GM12873 (cell line): ENCODE measurements around the gene FBXW7.

ENCODE experiments used
- TF ChIP-seq, protein P1 (sequence below): IDR thresholded peaks from 2 replicates; pipeline ENCODE4 v1.5.1; 2012; ENCODE audit warnings: low read depth, mild to moderate bottlenecking, moderate library complexity, low read length, control low read depth; ENCODE audit not compliant: insufficient read depth; ENCODE audit errors: missing control alignments

FBXW7 gene

DNA sequence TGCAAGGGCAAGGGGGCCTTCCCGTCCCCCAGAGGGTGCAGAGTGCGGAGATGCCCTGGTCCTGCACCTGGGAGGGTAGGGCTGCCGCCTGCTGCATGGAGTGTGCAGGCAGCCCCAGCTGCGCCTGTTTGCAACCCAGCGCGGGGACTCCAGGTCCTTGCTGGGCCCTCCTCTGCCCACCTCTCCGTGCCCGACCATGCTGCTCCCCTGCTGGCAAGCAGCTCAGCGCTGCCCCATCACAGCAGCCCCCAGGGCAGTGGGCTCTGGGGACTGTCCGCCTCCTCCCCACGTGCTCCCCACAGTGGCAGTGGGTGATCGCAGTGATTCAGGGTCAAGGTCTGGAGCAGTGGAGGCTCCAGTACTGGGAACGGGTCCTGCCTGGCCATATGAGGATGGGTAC, 5.0 kb upstream of the FBXW7 start:
- TF ChIP-seq, protein P1, sequence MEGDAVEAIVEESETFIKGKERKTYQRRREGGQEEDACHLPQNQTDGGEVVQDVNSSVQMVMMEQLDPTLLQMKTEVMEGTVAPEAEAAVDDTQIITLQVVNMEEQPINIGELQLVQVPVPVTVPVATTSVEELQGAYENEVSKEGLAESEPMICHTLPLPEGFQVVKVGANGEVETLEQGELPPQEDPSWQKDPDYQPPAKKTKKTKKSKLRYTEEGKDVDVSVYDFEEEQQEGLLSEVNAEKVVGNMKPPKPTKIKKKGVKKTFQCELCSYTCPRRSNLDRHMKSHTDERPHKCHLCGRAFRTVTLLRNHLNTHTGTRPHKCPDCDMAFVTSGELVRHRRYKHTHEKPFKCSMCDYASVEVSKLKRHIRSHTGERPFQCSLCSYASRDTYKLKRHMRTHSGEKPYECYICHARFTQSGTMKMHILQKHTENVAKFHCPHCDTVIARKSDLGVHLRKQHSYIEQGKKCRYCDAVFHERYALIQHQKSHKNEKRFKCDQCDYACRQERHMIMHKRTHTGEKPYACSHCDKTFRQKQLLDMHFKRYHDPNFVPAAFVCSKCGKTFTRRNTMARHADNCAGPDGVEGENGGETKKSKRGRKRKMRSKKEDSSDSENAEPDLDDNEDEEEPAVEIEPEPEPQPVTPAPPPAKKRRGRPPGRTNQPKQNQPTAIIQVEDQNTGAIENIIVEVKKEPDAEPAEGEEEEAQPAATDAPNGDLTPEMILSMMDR, result no peak

DNA sequence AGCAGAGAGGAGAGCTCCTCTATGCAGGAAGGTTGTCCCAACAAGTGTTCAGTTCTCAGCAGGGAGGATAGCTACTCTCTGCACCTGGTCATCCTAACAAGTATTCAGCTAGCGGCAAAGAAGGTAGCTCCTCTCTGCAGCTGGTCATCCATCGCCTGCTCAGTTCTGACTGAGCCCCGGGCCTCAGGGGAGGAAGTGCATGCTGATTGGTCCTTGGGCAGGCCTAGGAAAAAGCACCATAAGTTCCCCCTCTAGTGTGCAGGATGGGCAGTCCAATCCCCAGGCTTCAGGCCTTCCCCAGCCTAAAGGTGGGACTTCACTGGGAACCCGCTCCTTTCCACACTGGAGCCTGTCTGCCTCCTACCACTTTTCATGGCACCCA, 4.4 kb upstream of the FBXW7 start:
- TF ChIP-seq, protein P1, result no peak

DNA sequence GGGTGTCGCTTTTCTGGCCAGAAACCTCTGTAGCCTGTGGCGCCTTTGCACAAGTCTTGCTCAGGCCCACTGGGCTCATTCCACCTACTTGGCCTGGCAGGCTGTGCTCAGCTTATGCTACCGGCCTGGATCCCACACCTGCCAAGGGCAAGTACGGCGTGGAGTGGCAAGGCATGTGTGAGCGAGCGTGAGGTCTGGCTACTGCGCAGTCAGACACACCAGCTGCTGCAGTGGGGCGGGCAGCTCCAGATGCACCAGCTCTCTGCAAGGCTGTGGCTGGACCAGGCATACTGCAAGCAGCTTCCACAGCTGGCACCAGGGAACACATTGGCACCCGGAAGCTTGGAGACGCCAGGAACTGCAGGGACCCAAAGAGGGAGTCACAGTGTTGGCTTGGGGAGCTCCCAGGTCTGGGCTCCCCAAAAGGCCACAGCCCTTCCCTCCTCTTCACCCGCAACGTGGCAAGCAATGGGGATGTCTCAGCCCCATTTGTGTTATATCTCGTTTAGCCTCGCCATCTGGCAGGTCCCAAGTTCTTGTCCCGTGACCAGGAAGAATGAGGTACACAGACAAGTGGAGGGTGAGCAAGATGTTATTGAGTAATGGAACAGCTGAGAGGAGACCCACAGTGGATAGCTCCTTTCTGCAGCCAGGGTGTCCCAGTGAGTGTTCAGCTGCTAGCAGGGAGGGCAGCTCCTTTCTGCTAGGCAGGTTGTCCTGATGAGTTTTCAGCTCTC, 3.8 kb upstream of the FBXW7 start:
- TF ChIP-seq, protein P1, result no peak

DNA sequence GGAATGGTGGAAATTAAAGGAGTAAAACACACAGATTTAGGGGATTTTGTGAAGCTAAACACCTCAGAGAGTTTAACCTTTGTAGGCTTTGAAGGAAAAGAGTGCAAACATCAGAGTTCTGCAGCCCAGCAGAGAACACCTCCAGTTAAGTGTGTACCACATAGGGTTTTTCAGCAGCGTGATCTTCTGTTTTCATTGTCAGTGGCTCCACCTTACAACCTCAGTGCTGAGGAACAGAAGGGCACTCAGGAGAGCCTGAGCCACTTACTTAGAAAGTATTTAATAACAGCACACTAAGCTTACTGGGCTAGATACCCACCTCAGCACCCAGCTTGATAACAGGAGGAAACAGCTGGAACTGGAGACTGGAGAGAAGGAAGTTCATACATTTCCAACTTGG, 2.0 kb upstream of the FBXW7 start:
- TF ChIP-seq, protein P1, result no peak

DNA sequence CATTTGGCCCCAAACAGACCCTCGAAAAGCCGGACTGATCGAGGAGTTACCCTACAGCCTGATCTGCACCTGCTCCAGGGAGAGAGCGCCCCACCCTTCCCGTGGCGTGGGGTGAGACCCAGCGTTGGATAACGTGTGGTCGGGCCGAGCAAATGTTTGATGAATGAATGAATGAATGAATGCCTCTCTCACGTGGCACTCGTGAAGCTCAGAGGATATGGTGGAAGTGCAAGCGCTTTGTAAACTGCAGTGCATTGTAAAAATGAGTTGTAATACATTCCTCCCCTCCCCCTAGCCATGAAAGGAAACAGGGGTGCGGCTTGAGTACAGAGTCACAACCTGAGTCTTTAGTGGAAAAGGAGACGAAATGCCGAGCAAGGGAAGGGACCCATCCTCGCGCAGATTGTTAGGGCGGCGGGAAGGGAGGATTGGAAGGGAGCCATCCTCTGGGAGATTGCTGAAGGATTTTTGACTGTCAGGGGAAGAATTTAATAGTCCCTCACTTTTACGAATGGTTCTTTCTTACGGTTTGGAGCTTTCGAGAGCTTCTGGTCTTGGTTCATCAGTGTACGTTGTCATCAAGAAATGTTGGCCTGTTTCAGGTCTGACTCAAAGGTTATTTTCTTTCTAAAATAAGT, 772 bp upstream of the FBXW7 start:
- TF ChIP-seq, protein P1, result peak; percentile 16

DNA sequence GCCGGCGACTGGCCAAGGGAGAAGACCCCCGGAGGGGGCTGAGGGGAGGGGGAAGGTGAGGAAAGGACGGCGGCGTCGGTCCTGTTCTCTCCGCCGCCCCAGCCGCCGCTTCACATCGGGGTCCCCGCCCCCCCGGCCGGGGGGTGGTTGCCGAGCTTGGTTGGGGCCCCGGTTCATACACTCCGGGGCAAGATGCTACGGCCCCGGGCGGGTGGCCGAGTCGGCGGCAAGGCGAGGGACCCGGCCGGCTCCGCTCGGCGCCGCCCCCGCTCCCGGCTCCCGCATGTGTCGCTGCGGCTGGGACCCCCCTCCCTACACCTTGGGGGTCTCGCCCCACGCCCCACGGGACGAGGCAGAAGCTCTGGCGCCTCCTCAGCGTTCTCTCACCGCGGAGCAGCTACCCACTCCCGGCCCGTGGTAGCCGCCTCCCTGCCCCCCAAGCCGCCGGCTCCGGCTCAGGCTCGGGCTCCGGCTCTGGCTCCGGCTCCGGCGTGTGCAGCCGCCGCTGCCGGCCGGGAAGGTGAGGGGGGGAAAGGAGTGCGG, 461 bp downstream of the FBXW7 start:
- TF ChIP-seq, protein P1, result no peak

DNA sequence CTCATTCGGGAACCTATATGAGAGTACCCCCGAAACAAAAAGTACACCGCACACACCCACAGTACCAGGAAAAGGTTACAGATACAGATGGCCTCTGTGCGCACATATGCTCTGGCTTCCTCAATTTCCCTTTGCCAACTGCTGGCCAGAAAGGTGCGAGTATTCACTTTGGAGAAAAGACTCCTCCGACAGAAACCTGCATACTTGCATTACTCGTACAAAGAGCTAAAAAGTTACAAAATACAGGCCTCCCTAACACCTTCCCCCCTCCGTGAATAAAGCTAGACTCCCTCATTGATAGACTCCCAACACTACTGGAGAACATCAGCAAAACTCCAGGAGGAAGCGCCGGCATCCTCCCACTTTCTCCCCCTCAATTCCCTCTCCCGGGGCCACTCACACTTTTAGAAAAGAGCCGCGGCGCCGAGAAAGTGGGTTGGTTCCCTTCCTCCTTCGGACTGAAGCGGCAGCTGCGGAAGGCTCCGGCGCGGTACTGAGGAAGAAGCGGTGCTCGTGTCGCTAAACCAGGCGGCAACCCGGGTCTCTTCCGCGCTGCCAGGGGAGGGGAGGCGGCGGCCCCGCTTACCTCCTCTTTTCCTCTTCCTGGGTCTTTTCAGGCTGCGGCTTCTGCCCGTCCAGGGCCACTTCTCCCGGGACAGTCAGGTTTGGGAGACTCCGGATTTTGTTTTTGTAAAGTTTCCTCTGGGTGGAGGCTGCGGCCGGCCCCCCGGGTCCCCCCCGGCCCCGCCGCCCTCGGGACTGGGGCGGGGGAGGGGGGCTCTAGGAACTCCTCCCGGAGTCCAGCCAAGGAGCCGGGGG, 1.1 kb downstream of the FBXW7 start:
- TF ChIP-seq, protein P1, result no peak
